Stimulated activated CD8-positive, alpha-beta memory T cell treated with anti-CD3 and anti-CD28 coated beads, Interleukin-15, amount 100 ng/mL, for 48 hours (primary cell): ENCODE results near the gene ARHGAP40.
A peak's percentile ranks its signal among the peaks of the same experiment; 100 is the strongest.

Source experiments
- DNase-seq, 2 donors: peaks; one replicate each; pipeline ENCODE4 v3.0.0-alpha.2; 2020; ENCODE audit warnings: low read depth in 2 of 2

Gene ARHGAP40

GRCh38 chr20:38649275-38649891, 47.8 kb downstream of the ARHGAP40 start:
- DNase-seq: no peak

DNA sequence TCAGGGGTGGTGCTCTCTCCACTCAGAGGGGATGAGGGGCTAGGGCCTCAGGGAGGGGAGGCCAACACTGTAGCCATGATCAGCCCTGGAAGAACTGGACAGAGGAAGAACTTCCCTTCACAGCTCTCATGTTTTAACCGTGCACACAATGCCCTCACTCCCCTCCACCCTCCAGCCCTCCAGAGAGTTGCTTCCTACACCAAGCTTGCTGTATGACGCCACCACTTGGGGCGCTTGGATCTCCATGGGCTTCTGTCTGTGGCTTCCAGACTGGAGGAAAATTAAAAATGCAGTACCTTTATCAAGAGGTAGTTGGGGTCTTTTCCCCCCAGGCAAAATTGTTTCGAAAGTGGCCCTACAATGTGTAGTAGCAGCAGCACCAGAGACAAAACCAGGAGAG, 48.4 kb downstream of the ARHGAP40 start:
- DNase-seq: no peak

GRCh38 chr20:38651154-38651553, 49.5 kb downstream of the ARHGAP40 start:
- no peak for DNase-seq

DNA sequence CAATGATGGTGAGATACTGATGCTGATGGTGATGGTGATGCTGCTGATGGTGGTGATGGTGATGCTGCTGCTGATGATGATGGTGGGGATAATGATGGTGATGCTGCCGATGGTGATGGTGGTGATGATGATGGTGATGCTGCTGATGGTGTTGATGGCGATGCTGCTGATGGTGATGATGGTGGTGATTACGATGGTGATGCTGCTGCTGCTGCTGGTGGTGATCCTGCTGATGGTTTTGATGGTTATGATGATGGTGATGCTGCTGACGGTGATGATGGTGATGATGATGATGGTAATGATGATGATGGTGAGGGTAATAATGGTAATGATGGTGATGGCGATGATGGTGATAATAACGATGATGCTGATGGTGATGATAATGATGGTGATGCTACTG, 50.0 kb downstream of the ARHGAP40 start:
- no peak for DNase-seq

DNA sequence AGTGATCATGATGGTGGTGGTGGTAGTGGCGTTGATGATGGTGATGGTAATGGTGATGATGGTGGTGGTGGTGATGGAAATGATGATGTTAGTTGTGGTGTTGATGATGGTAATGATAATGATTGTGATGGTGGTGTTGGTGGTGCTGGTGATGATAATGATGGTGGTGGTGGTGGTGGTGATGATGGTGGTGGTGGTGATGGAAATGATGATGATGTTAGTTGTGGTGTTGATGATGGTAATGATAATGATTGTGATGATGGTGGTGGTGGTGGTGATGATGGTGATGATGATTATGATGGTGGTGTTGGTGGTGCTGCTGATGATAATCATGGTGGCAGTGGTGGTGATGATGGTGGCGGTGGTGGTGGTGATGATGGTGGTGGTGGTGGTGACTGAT, 51.4 kb downstream of the ARHGAP40 start:
- no peak for DNase-seq

DNA sequence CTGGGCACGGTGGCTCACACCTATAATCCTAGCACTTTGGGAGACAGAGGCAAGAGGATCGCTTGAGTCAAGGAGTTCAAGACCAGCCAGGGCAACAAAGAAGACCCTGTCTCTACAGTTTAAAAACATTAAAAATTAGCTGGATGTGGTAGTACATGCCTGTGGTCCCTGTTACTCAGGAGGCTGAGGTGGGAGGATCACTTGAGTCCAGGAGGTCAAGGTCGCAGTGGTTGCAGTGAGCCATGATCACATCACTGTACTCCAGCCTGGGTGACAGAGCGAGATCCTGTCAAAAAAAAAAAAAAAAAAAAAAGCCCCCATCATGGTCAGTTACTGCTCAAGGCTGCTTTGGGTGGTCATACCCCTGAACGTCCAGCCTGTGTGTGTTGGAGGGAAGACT, 55.8 kb downstream of the ARHGAP40 start:
- no peak for DNase-seq

DNA sequence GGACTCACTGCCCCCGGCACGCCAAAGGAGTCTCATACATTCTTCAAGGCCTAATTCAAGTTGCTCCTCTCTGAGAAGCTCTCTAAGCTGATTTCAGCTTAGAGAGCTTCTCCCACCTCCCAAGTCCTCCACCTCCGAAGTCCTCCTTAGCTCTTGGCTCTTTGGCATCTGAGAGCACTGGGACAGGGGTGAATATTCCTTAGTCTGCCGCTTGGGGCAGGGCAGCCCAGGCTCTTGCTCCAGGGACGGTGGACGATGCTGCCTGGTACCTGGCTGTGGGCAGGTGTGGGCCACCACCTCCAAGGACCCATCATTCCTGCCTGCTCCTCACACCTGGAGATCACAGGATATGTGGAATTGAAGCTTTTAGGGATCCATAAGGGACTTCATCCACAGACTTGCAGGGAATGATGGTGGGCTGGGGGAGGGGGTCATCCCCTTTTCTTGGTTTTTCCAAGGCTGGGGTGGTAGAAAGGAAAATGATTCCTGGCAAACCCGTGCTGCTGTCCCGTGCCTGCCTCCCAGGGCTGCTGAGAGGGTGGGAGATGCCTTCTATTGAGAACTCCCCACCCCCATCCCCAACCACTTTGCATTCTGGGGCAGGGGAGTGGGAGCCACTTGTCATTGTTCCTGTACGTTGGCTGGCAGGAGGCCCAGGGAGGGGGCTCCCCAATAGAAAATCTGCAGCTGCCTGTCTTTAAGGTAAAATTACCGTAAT, 57.4 kb downstream of the ARHGAP40 start:
- peak in 1 of 2 donors; percentile 10 for DNase-seq

- DNase-seq: no peak
Measured at GRCh38 chr20:38659597-38659880, 57.9 kb downstream of the ARHGAP40 start.

DNA sequence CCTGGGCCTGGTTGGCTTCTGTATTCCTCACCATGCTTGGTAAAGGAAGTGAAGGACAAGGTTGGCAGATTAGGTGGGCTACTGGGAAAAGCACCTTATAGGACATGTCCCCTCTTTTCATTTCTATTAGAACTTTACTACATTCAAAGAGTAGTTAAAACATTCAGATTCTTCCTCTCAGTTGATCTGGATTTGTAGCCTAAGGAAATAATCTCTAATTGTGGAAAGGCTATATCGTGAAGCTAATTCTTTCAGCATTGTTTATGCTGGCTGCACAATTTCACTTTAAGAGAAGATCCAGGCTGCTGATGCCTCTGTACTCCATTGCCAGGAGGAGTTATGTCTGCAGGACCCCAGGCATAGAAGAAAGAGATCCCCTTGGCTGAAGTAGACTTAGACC, 58.8 kb downstream of the ARHGAP40 start:
- no peak for DNase-seq

DNA sequence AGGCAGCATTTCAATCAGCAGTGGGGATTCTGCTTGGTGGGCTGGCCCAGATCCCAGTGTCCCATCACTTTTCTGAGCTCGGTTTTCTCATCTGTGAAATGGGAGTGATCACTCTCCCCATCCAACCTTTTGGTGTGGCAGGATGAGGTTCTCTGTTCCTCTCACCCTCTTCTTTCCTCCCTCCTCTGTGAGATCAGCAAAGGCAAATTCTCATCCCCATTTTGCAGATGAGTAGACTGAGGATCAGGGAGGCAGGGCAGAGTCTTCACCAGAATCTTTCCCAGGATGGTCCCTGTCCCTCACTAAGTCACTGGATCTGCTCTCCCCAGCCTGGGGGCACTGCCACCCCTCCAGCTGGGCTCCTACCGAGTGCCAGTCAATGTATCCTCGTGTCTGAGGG, 62.1 kb downstream of the ARHGAP40 start:
- no peak for DNase-seq

DNA sequence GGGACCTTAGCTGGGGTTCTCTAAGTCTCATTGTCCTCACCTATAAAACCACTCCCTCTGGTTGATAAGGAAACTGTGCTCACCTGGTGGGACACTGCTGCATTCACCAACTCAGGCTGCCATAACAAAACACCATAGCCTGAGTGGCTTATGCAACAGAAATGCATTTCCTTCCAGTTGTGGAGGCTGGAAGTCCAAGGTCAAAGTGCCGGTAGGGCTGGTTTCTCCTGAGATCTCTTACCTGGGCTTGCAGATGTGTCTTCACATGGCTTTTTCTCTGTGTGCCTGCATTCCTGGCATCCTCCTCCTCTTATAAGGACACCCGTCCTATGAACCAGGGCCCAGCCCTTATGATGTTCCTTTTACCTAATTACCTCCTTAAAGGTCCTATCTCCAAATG, 62.7 kb downstream of the ARHGAP40 start:
- no peak for DNase-seq

- DNase-seq: no peak
Measured at GRCh38 chr20:38665094-38665493, 63.5 kb downstream of the ARHGAP40 start.

DNA sequence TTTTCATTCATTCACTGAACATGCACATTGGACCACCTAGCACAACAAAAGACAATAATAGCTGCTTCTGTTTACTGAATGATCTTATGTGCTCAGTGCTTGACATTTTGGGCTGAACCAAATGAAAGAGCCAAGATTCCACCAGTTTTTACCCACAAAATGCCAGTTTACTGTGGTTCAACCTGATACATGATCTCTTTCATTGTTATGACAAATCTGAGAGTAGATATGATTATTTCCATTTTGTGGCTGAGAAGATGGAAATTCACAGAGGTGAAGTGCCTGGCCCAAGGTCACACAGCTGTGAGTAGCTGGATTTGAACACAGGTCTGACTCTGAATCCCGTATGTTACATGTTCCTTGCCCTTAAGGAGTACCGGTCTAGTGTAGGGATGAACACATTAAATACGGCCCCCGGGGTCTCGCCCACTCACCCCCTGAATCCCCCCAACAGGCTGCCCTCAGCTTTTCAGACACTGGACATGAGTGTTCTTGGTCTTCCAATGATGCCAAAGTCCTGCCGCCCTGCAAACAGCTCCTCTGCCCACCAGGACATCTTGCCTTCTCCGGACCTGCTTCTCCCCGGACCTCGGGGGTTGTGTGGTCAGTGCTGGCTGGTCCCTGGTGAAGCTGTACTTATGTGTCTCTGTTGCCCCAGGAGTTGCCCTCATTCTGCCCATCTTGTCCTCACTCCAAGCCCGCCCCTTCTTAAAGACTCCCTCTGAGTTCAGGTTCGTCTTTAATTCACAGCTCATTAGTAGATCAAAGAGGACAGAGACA, 64.1 kb downstream of the ARHGAP40 start:
- no peak for DNase-seq

DNA sequence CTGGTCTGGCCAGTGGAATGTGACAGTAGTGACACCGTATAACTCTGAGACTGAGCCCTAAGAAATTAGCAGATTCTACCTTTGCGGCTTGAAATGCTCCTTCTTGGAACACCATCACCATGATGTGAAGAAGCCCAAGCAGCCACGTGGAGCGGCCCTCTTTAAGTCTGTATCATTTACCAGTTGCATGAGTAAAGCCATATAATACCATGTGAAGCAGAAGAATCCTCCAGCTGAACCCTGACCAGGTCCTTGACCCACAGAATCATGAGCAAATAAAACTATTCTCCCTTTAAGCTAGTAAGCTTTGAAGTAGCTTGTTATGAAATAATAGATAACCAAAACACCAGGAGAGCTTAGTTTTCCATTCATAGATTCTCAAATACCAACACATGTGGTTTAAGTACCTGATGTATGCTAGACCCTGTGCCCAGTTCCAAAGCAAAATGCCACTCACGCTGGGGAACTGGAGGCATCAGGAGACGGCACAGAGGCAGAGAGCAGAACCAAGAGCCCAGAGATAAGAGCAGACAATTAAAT, 65.9 kb downstream of the ARHGAP40 start:
- DNase-seq: no peak

GRCh38 chr20:38669688-38670087, 68.1 kb downstream of the ARHGAP40 start:
- no peak for DNase-seq

DNA sequence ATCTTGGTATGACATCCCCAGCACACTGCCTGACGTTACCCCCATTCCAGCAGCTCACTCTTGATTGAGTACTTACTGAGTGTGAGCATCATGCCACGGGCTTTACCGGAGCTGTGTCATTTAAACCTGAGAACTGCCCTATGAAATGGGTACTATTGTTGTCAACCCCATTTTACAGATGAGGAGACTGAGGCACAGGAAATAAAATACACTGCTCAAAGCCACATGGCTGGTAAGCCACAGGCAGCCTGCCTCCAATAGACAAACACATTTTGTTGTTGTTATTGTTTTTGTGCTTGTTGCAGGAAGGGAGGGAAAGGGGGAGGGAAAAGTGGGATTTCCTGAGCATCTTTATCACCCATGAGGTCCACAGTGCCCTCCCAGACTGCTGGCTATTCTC, 69.2 kb downstream of the ARHGAP40 start:
- DNase-seq: no peak

GRCh38 chr20:38671186-38671585, 69.6 kb downstream of the ARHGAP40 start:
- DNase-seq: no peak

GRCh38 chr20:38671701-38672292, 70.2 kb downstream of the ARHGAP40 start:
- no peak for DNase-seq

DNA sequence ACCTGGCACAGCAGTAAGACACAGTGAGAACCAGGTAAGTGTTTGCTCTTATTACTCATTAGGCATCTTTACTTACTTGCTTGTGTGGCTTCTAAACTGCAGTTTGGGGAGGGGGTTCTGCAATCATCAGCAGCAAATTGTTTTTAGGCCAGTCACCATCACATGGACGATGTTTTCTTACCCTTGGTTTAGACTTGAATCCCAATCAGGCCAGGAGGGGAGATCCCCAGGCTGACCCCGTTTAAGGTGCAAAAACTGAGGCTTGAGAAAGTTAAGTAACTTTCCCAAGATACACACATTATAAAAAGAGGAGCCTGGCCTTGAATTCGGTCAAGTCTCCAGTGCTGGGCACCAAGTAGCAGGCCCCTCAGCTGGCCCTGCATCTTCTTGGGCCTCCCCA, 70.9 kb downstream of the ARHGAP40 start:
- DNase-seq: no peak

DNA sequence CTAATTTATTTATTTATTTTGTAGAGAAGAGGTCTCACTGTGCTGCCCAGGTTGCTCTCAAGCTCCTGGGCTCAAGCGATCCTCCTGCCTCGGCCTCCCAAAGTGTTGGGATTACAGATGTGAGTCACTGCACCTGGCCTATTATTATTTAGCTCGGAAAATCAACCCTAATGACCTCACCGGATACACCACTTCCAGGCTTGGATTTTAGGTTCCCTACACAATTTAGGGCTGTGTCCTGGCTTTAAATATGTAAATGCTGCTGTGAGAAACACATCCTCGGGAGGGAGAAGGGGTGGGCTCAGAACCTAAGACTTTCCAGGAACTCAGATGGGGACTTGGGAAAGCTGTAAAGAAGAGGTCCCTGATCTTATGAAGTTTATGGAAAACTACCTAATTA, 71.7 kb downstream of the ARHGAP40 start:
- DNase-seq: no peak

GRCh38 chr20:38673725-38674091, 72.1 kb downstream of the ARHGAP40 start:
- no peak for DNase-seq

- peak; percentile 54 to 62 for DNase-seq
Measured at GRCh38 chr20:38674092-38674764, 72.6 kb downstream of the ARHGAP40 start.
